ENCODE data around the gene CCDC30. TPM values are rescaled to one million over a fixed set of nuclear protein-coding genes. Genes with fewer than 3 reads are reported as not detected.

The CCDC30 gene
- total and polyA plus RNA-seq, 9 of the 15 experiments (the other 6 are each of a cell fraction or from before 2014, with no cell fraction given), result 0.05 to 0.91 (median 0.24) TPM

- no peak for TF ChIP-seq MTF1 (CRISPR knock-in tag; IDR thresholded peaks at IDR 0.05; ENCODE audit: borderline replicate concordance)
- peak; percentile 23 for TF ChIP-seq TBP (optimal IDR thresholded peaks at IDR 0.05; ENCODE audit: low read depth, low read length)
- TF ChIP-seq CHD2 (IDR thresholded peaks at IDR 0.05; ENCODE audit: low read depth, low read length), result 0 out of 2 replicates have a peak, but pooled peaks have one; percentile 6
- TF ChIP-seq, protein P1, sequence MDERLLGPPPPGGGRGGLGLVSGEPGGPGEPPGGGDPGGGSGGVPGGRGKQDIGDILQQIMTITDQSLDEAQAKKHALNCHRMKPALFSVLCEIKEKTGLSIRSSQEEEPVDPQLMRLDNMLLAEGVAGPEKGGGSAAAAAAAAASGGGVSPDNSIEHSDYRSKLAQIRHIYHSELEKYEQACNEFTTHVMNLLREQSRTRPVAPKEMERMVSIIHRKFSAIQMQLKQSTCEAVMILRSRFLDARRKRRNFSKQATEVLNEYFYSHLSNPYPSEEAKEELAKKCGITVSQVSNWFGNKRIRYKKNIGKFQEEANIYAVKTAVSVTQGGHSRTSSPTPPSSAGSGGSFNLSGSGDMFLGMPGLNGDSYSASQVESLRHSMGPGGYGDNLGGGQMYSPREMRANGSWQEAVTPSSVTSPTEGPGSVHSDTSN (CRISPR knock-in tag; IDR thresholded peaks at IDR 0.05; ENCODE audit: low read depth), result no peak
- TF ChIP-seq, protein P1 (tag; conservative IDR thresholded peaks at IDR 0.05; ENCODE audit: low read depth), result no peak
- peak; percentile 59 for TF ChIP-seq BHLHE40 (IDR thresholded peaks at IDR 0.05; ENCODE audit: low read length)
- no peak for TF ChIP-seq DMBX1 (CRISPR knock-in tag; IDR thresholded peaks at IDR 0.05; ENCODE audit: borderline replicate concordance)
- no peak for TF ChIP-seq NKRF (IDR thresholded peaks at IDR 0.05; ENCODE audit: borderline replicate concordance)
- peak; percentile 62 for TF ChIP-seq NFRKB (IDR thresholded peaks at IDR 0.05; ENCODE audit: low read depth)
- TF ChIP-seq SMARCA4 (IDR thresholded peaks at IDR 0.05), result 0 out of 2 replicates have a peak, but pooled peaks have one; percentile 39
- no peak; the same call in 1 of the 2 replicates for TF ChIP-seq NR2C1 (IDR thresholded peaks at IDR 0.05)
- no peak for TF ChIP-seq NR2C1 (tag; IDR thresholded peaks at IDR 0.05)
- no peak for TF ChIP-seq TFAP4 (CRISPR knock-in tag; IDR thresholded peaks at IDR 0.05; ENCODE audit: borderline replicate concordance)
- no peak for TF ChIP-seq KHSRP (IDR thresholded peaks at IDR 0.05)
- TF ChIP-seq RBFOX2 (IDR thresholded peaks at IDR 0.05; ENCODE audit: low read depth, low read length), result no peak
- TF ChIP-seq, protein P2, sequence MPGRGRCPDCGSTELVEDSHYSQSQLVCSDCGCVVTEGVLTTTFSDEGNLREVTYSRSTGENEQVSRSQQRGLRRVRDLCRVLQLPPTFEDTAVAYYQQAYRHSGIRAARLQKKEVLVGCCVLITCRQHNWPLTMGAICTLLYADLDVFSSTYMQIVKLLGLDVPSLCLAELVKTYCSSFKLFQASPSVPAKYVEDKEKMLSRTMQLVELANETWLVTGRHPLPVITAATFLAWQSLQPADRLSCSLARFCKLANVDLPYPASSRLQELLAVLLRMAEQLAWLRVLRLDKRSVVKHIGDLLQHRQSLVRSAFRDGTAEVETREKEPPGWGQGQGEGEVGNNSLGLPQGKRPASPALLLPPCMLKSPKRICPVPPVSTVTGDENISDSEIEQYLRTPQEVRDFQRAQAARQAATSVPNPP (IDR thresholded peaks at IDR 0.05; ENCODE audit: borderline replicate concordance, insufficient read depth, insufficient read length), result no peak
- peak; percentile 43; the same call in 1 of the 2 replicates for TF ChIP-seq TAF7 (tag; IDR thresholded peaks at IDR 0.05)
- TF ChIP-seq FOXJ2 (tag; IDR thresholded peaks at IDR 0.05), result no peak
Observed at GRCh38 chr1:42680921-42681683, 218.0 kb downstream of the CCDC30 start (continued).
